ENCODE measurements around the gene VPS52.

Gene VPS52

GRCh38 chr6:33207552-33208090 lies 64.1 kb downstream of the VPS52 start (continued):
- TF ChIP-seq CREB5 (CRISPR knock-in tag; IDR thresholded peaks at IDR 0.05; ENCODE audit: low read depth): no peak

GRCh38 chr6:33206864-33207551 lies 64.7 kb downstream of the VPS52 start:
- ATAC-seq: no peak
- TF ChIP-seq ARNTL (CRISPR knock-in tag; IDR thresholded peaks at IDR 0.05; ENCODE audit: borderline replicate concordance, low read depth): no peak
- no peak for TF ChIP-seq ESRRG (CRISPR knock-in tag; IDR thresholded peaks at IDR 0.05)
- no peak for TF ChIP-seq GLIS3 (CRISPR knock-in tag; IDR thresholded peaks at IDR 0.05)
- TF ChIP-seq RARB (CRISPR knock-in tag; IDR thresholded peaks at IDR 0.05): no peak
- no peak for TF ChIP-seq POU6F1 (CRISPR knock-in tag; IDR thresholded peaks at IDR 0.05; ENCODE audit: borderline replicate concordance, low read depth)

- no peak for ATAC-seq
- TF ChIP-seq OSR1 (CRISPR knock-in tag; IDR thresholded peaks at IDR 0.05): no peak
- TF ChIP-seq ZFP30 (CRISPR knock-in tag; IDR thresholded peaks at IDR 0.05): no peak
- no peak for TF ChIP-seq TOX (CRISPR knock-in tag; IDR thresholded peaks at IDR 0.05; ENCODE audit: borderline replicate concordance)
- no peak for TF ChIP-seq TSHZ2 (CRISPR knock-in tag; IDR thresholded peaks at IDR 0.05)
- TF ChIP-seq ARNTL (CRISPR knock-in tag; IDR thresholded peaks at IDR 0.05; ENCODE audit: borderline replicate concordance, low read depth): no peak
- TF ChIP-seq ISL1 (CRISPR knock-in tag; IDR thresholded peaks at IDR 0.05): no peak
Observed at GRCh38 chr6:33206027-33206863, 65.4 kb downstream of the VPS52 start.

GRCh38 chr6:33205191-33206026 lies 66.3 kb downstream of the VPS52 start:
- no peak for ATAC-seq
- TF ChIP-seq SNAI2 (CRISPR knock-in tag; IDR thresholded peaks at IDR 0.05) (no peak), ZNF8 (CRISPR knock-in tag; IDR thresholded peaks at IDR 0.05) (no peak), ZC3H10 (CRISPR knock-in tag; IDR thresholded peaks at IDR 0.05) (no peak), CREB5 (CRISPR knock-in tag; IDR thresholded peaks at IDR 0.05; ENCODE audit: low read depth) (no peak), ARNTL (CRISPR knock-in tag; IDR thresholded peaks at IDR 0.05; ENCODE audit: borderline replicate concordance, low read depth) (no peak), CSDC2 (CRISPR knock-in tag; IDR thresholded peaks at IDR 0.05) (no peak), ISL1 (CRISPR knock-in tag; IDR thresholded peaks at IDR 0.05) (no peak), POU6F1 (CRISPR knock-in tag; IDR thresholded peaks at IDR 0.05; ENCODE audit: borderline replicate concordance, low read depth) (no peak), PATZ1 (CRISPR knock-in tag; IDR thresholded peaks at IDR 0.05; ENCODE audit: borderline replicate concordance) (no peak), ESRRG (CRISPR knock-in tag; IDR thresholded peaks at IDR 0.05) (no peak), ZFP3 (CRISPR knock-in tag; IDR thresholded peaks at IDR 0.05) (no peak), TOX (CRISPR knock-in tag; IDR thresholded peaks at IDR 0.05; ENCODE audit: borderline replicate concordance) (no peak), CSRNP3 (CRISPR knock-in tag; IDR thresholded peaks at IDR 0.05) (no peak), OSR1 (CRISPR knock-in tag; IDR thresholded peaks at IDR 0.05) (no peak), TCF4 (CRISPR knock-in tag; IDR thresholded peaks at IDR 0.05; ENCODE audit: borderline replicate concordance) (no peak)
